ENCODE results near the gene CTRL. TPM values are rescaled to one million over a fixed set of nuclear protein-coding genes. Genes with fewer than 3 reads are reported as not detected.
"Not testable (repeated sequence)": the region's sequence is repeated elsewhere in the genome, so short reads cannot be mapped to it uniquely, and the experiment has no call there.

Gene CTRL
- total RNA-seq, 6 experiments from 2014 or later = 0.25 to 0.63 (median 0.43) TPM

- Mint-ChIP-seq H3K9me3 (no peaks in the 10 kb centered on the region; the same call in 1 of the 2 replicates), H3K27me3 (ENCODE audit: insufficient read depth) (peaks cover 18% of the 10 kb centered on the region), H3K4me1 (ENCODE audit: low read depth) (peaks cover 9% of the 10 kb centered on the region), H3K4me3 (no peak overlapping the region), H3K27ac (no peak overlapping the region; the same call in 1 of the 2 replicates), H3K36me3 (ENCODE audit: low read depth) (peaks cover 15% of the 10 kb centered on the region; the same call in 1 of the 2 replicates)
- TF ChIP-seq CTCF (IDR thresholded peaks at IDR 0.05) = no peak
- DNase-seq = no peak
Measured at GRCh38 chr16:67941469-67942199, 10.0 kb upstream of the CTRL start.

- H3K27me3 Mint-ChIP-seq (ENCODE audit: insufficient read depth) = peaks cover 28% of the 10 kb centered on the region
- H3K27ac Mint-ChIP-seq = peak overlapping the region; percentile 31; the same call in 1 of the 2 replicates
- H3K4me1 Mint-ChIP-seq (ENCODE audit: low read depth) = peaks cover 11% of the 10 kb centered on the region
- peaks cover 15% of the 10 kb centered on the region; the same call in 1 of the 2 replicates for H3K36me3 Mint-ChIP-seq (ENCODE audit: low read depth)
- peaks cover 8% of the 10 kb centered on the region; the same call in 1 of the 2 replicates for H3K9me3 Mint-ChIP-seq
- no peak for TF ChIP-seq CTCF (IDR thresholded peaks at IDR 0.05)
- no peak for DNase-seq
- H3K4me3 Mint-ChIP-seq = no peak overlapping the region
Measured at GRCh38 chr16:67940446-67941089, 8.9 kb upstream of the CTRL start.

GRCh38 chr16:67939507-67940445 is 8.1 kb upstream of the CTRL start:
- no peak overlapping the region for H3K4me3 Mint-ChIP-seq
- H3K27me3 Mint-ChIP-seq (ENCODE audit: insufficient read depth) = peaks cover 35% of the 10 kb centered on the region
- H3K4me1 Mint-ChIP-seq (ENCODE audit: low read depth) = peaks cover 19% of the 10 kb centered on the region
- no peak for DNase-seq
- no peak for TF ChIP-seq CTCF (IDR thresholded peaks at IDR 0.05)
- H3K9me3 Mint-ChIP-seq = peaks cover 8% of the 10 kb centered on the region; the same call in 1 of the 2 replicates
- H3K27ac Mint-ChIP-seq = peak overlapping the region; percentile 31
- H3K36me3 Mint-ChIP-seq (ENCODE audit: low read depth) = peaks cover 15% of the 10 kb centered on the region; the same call in 1 of the 2 replicates

- Mint-ChIP-seq H3K4me1 (ENCODE audit: low read depth) (peaks cover 29% of the 10 kb centered on the region), H3K4me3 (peak overlapping the region; percentile 60), H3K27me3 (ENCODE audit: insufficient read depth) (peaks cover 43% of the 10 kb centered on the region), H3K36me3 (ENCODE audit: low read depth) (peaks cover 15% of the 10 kb centered on the region; the same call in 1 of the 2 replicates), H3K27ac (peak overlapping the region; percentile 92; the same call in 1 of the 2 replicates)
- H3K9me3 Mint-ChIP-seq, DNase-seq: not testable (repeated sequence)
Measured at GRCh38 chr16:67937713-67938112, 6.1 kb upstream of the CTRL start.

GRCh38 chr16:67936880-67937605 is 5.4 kb upstream of the CTRL start:
- peak overlapping the region; percentile 92 for H3K27ac Mint-ChIP-seq
- H3K4me1 Mint-ChIP-seq (ENCODE audit: low read depth) = peaks cover 29% of the 10 kb centered on the region
- H3K27me3 Mint-ChIP-seq (ENCODE audit: insufficient read depth) = peaks cover 41% of the 10 kb centered on the region
- peak; percentile 43 for DNase-seq
- TF ChIP-seq CTCF (IDR thresholded peaks at IDR 0.05) = no peak
- H3K36me3 Mint-ChIP-seq (ENCODE audit: low read depth) = peaks cover 12% of the 10 kb centered on the region; the same call in 1 of the 2 replicates
- peak overlapping the region; percentile 99 for H3K4me3 Mint-ChIP-seq
- H3K9me3 Mint-ChIP-seq = peaks cover 8% of the 10 kb centered on the region; the same call in 1 of the 2 replicates

Measured in HFFc6 (cell line).